Esophagus squamous epithelium (tissue), 4 donors: Measurements from ENCODE around the gene MAN1B1.

Experiments used
- POLR2A ChIP-seq, 4 donors: fragments of 450-650 bp; IDR thresholded peaks; one replicate each; pipeline ENCODE4 v1.6.1; 2017; ENCODE audit warnings: antibody characterized with exemption in 4 of 4, mild to moderate bottlenecking in 4 of 4, moderate library complexity in 3 of 4
- TF ChIP-seq, protein P1 (sequence below), 6 experiments: fragments of 450-650 bp in 4 of 6; fragments of 200-600 bp in 2 of 6; sonication (generic) in 2 of 6; IDR thresholded peaks; one replicate each; pipeline ENCODE4 v1.5.1; 2016 to 2019; ENCODE audit warnings: antibody characterized with exemption in 6 of 6, mild to moderate bottlenecking in 4 of 6, moderate library complexity in 4 of 6

GRCh38 chr9:137082925-137083290, 3.9 kb upstream of the MAN1B1 start:
- no peak for TF ChIP-seq POLR2A (IDR thresholded peaks at IDR 0.05)
- TF ChIP-seq, protein P1, sequence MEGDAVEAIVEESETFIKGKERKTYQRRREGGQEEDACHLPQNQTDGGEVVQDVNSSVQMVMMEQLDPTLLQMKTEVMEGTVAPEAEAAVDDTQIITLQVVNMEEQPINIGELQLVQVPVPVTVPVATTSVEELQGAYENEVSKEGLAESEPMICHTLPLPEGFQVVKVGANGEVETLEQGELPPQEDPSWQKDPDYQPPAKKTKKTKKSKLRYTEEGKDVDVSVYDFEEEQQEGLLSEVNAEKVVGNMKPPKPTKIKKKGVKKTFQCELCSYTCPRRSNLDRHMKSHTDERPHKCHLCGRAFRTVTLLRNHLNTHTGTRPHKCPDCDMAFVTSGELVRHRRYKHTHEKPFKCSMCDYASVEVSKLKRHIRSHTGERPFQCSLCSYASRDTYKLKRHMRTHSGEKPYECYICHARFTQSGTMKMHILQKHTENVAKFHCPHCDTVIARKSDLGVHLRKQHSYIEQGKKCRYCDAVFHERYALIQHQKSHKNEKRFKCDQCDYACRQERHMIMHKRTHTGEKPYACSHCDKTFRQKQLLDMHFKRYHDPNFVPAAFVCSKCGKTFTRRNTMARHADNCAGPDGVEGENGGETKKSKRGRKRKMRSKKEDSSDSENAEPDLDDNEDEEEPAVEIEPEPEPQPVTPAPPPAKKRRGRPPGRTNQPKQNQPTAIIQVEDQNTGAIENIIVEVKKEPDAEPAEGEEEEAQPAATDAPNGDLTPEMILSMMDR (IDR thresholded peaks at IDR 0.05) = no peak
